GM10248 (cell line): ENCODE measurements around the gene TSPEAR.

Experiments used
- CTCF ChIA-PET: fragments of 300-600 bp; sonication (Branson Sonifier 250); formaldehyde crosslinking; extraction: SDS; loops from one replicate; lab custom pipeline; 2021; ENCODE audit warnings: antibody characterized with exemption; lab: Yijun Ruan, JAX
- POLR2A ChIA-PET: fragments of 350-650 bp; sonication (Branson Sonifier 250); formaldehyde crosslinking; extraction: SDS; loops from one replicate; lab custom pipeline; 2020; ENCODE audit warnings: antibody characterized with exemption; lab: Yijun Ruan, JAX
- DNase-seq: peaks from one replicate; pipeline ENCODE4 v3.0.0; 2012; ENCODE audit errors: extremely low spot score
- TF ChIP-seq, protein P1 (sequence below): IDR thresholded peaks from 2 replicates; pipeline ENCODE4 v1.5.1; 2012; ENCODE audit warnings: mild to moderate bottlenecking, low read depth; ENCODE audit errors: extremely low read depth, missing control alignments, control extremely low read depth

TSPEAR gene

DNA sequence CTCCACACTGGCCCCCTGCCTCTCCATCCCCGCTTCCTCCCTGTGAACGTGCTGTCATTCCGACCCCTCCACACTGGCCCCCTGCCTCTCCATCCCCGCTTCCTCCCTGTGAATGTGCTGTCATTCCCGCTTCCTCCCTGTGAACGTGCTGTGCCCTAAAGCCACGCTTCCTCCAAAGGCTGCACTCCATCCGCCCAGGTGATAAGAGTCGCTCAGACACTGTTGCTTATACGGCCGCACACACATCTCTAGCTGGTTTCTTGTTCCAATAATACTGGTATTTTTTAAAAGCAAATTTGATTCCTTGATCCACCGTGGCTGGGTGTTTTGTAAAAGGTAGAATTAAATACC is 39.3 kb upstream of the TSPEAR start:
- POLR2A ChIA-PET, result no interaction called here

GRCh38 chr21:44749759-44750674 is 38.6 kb upstream of the TSPEAR start:
- no peak for DNase-seq
- CTCF ChIA-PET, result no interaction called here
- POLR2A ChIA-PET, result no interaction called here
- TF ChIP-seq, protein P1, sequence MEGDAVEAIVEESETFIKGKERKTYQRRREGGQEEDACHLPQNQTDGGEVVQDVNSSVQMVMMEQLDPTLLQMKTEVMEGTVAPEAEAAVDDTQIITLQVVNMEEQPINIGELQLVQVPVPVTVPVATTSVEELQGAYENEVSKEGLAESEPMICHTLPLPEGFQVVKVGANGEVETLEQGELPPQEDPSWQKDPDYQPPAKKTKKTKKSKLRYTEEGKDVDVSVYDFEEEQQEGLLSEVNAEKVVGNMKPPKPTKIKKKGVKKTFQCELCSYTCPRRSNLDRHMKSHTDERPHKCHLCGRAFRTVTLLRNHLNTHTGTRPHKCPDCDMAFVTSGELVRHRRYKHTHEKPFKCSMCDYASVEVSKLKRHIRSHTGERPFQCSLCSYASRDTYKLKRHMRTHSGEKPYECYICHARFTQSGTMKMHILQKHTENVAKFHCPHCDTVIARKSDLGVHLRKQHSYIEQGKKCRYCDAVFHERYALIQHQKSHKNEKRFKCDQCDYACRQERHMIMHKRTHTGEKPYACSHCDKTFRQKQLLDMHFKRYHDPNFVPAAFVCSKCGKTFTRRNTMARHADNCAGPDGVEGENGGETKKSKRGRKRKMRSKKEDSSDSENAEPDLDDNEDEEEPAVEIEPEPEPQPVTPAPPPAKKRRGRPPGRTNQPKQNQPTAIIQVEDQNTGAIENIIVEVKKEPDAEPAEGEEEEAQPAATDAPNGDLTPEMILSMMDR, result no peak

More for the DNA sequence above, 39.3 kb upstream of the TSPEAR start:
- CTCF ChIA-PET, result interaction anchor here (1.2 kb wide), 1 partner anchor 10 kb away, joined by 3 read pairs; no protein-coding TSS in a partner anchor
- DNase-seq, result no peak
- TF ChIP-seq, protein P1, result no peak

DNA sequence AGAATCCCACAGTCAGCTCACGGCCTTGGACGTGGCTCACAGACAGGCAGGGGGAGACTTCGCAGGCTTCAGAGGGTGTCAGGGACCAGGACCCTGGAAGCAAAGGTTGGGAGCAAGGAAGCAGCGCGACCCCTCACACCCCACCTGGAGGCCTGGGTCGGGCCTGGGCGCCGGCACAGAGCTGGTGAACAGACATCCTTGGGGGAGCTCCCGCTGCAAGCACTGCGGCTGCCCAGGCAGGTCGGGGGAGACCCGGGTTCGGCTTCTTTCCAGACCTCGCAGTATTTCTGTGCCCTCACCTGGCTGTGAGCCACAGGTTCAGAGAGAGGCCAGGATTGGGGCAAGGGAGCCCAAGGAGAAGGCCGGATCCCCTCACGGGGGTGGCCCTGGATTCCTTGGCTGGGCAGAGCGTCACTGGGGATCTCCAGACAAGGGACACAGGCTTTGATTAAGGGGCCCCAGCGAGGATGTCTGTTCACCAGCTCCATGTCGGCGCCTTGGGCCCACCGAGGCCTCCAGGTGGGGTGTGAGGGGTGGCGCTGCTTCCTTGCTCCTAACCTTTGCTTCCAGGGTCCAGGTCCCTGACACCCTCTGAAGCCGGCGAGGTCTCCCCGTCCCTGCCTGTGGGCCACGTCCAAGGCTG is 37.9 kb upstream of the TSPEAR start:
- TF ChIP-seq, protein P1, result no peak
- DNase-seq, result no peak
- CTCF ChIA-PET, result no interaction called here
- POLR2A ChIA-PET, result no interaction called here

- TF ChIP-seq, protein P1, result no peak
- ChIA-PET POLR2A (no interaction called here), CTCF (no interaction called here)
- DNase-seq, result no peak
These were observed 37.2 kb upstream of the TSPEAR start for GRCh38 chr21:44748621-44749020.

GRCh38 chr21:44742418-44743153 is 31.2 kb upstream of the TSPEAR start:
- no peak for DNase-seq
- POLR2A ChIA-PET, result no interaction called here

More at GRCh38 chr21:44742418-44743153, 31.2 kb upstream of the TSPEAR start:
- TF ChIP-seq, protein P1, result peak; percentile 19
- CTCF ChIA-PET, result interaction anchor here (1.5 to 2.0 kb wide), 2 partner anchors 11 to 52 kb away, joined by 3 to 7 read pairs; no protein-coding TSS in a partner anchor
